ENCODE results near the gene TSEN54. TPM values are rescaled to one million over a fixed set of nuclear protein-coding genes. Genes with fewer than 3 reads are reported as not detected.

Gene TSEN54
- total RNA-seq, 2 experiments from 2014 or later: 73.3 to 78.7 TPM

- no peaks in the 10 kb centered on the region for H3K9me3 Mint-ChIP-seq
- no peak overlapping the region for H3K27ac Mint-ChIP-seq
- intact Hi-C loops (cut with DNase I, micrococcal nuclease): no loop called here
- ATAC-seq (ENCODE audit: poor library complexity) (no peak), DNase-seq (peak in 3 of 14 experiments; percentile 30 to 76 (median 61))
- Histone ChIP-seq H3K4me1 (ENCODE audit: insufficient read depth, low read length) (peaks cover 6% of the 10 kb centered on the region), H3K27ac (ENCODE audit: low read depth in 1 of 2, low read length in 2 of 2) (no peak overlapping the region), H3K27me3 (ENCODE audit: control insufficient read depth in 1 of 2, insufficient read depth in 2 of 2, low read length in 2 of 2) (no peaks in the 10 kb centered on the region), H3K4me3 (ENCODE audit: low read length) (no peak overlapping the region), H3K36me3 (ENCODE audit: insufficient read depth, low read length) (peaks cover 12% of the 10 kb centered on the region), H3K9me3 (ENCODE audit: control insufficient read depth in 1 of 2, insufficient read depth in 1 of 2, low read length in 2 of 2) (no peaks in the 10 kb centered on the region)
- peaks cover 3% of the 10 kb centered on the region for H3K36me3 Mint-ChIP-seq (ENCODE audit: low read depth)
- TF ChIP-seq CTCF (IDR thresholded peaks at IDR 0.05): no peak
- H3K4me3 Mint-ChIP-seq: no peak overlapping the region
- no peaks in the 10 kb centered on the region for H3K4me1 Mint-ChIP-seq (ENCODE audit: low read depth)
- H3K27me3 Mint-ChIP-seq: no peaks in the 10 kb centered on the region
- ChIA-PET POLR2A (no interaction called here), CTCF (no interaction called here)
These were observed 55.0 kb downstream of the TSEN54 start for GRCh38 chr17:75571197-75571884.

GRCh38 chr17:75571885-75572215, 55.5 kb downstream of the TSEN54 start:
- Mint-ChIP-seq H3K9me3 (no peaks in the 10 kb centered on the region), H3K36me3 (ENCODE audit: low read depth) (no peaks in the 10 kb centered on the region), H3K27me3 (no peaks in the 10 kb centered on the region), H3K27ac (no peak overlapping the region), H3K4me3 (no peak overlapping the region), H3K4me1 (ENCODE audit: low read depth) (no peaks in the 10 kb centered on the region)
- H3K9me3 ChIP-seq (ENCODE audit: control insufficient read depth in 1 of 2, insufficient read depth in 1 of 2, low read length in 2 of 2): no peaks in the 10 kb centered on the region
- no peak overlapping the region for H3K4me3 ChIP-seq (ENCODE audit: low read length)
- DNase-seq: no peak
- TF ChIP-seq CTCF (IDR thresholded peaks at IDR 0.05): no peak
- H3K27me3 ChIP-seq (ENCODE audit: control insufficient read depth in 1 of 2, insufficient read depth in 2 of 2, low read length in 2 of 2): no peaks in the 10 kb centered on the region
- peaks cover 10% of the 10 kb centered on the region for H3K36me3 ChIP-seq (ENCODE audit: insufficient read depth, low read length)
- peaks cover 6% of the 10 kb centered on the region for H3K4me1 ChIP-seq (ENCODE audit: insufficient read depth, low read length)
- intact Hi-C loops (cut with DNase I, micrococcal nuclease): no loop called here
- POLR2A ChIA-PET: no interaction called here
- H3K27ac ChIP-seq (ENCODE audit: low read depth in 1 of 2, low read length in 2 of 2): no peak overlapping the region
- ATAC-seq (ENCODE audit: poor library complexity): no peak
- CTCF ChIA-PET: no interaction called here

- CTCF ChIA-PET: no interaction called here
- no peak overlapping the region for H3K27ac Mint-ChIP-seq
These were observed 56.6 kb downstream of the TSEN54 start for GRCh38 chr17:75572713-75573539.

More at GRCh38 chr17:75572713-75573539, 56.6 kb downstream of the TSEN54 start:
- Mint-ChIP-seq H3K9me3 (no peaks in the 10 kb centered on the region), H3K4me1 (ENCODE audit: low read depth) (no peaks in the 10 kb centered on the region), H3K4me3 (no peak overlapping the region), H3K36me3 (ENCODE audit: low read depth) (no peaks in the 10 kb centered on the region), H3K27me3 (no peaks in the 10 kb centered on the region)
- intact Hi-C loops (cut with DNase I, micrococcal nuclease): no loop called here
- ATAC-seq (ENCODE audit: poor library complexity) (no peak), DNase-seq (peak in 1 of 14 experiments; percentile 31)
- Histone ChIP-seq H3K27me3 (ENCODE audit: control insufficient read depth in 1 of 2, insufficient read depth in 2 of 2, low read length in 2 of 2) (no peaks in the 10 kb centered on the region), H3K36me3 (ENCODE audit: insufficient read depth, low read length) (peaks cover 10% of the 10 kb centered on the region), H3K4me1 (ENCODE audit: insufficient read depth, low read length) (peaks cover 6% of the 10 kb centered on the region), H3K27ac (ENCODE audit: low read depth in 1 of 2, low read length in 2 of 2) (no peak overlapping the region), H3K4me3 (ENCODE audit: low read length) (no peak overlapping the region), H3K9me3 (ENCODE audit: control insufficient read depth in 1 of 2, insufficient read depth in 1 of 2, low read length in 2 of 2) (no peaks in the 10 kb centered on the region)
- POLR2A ChIA-PET: interaction anchor here (0.6 kb wide), 1 partner anchor 459 kb away, joined by 4 read pairs; no protein-coding TSS in a partner anchor
- no peak for TF ChIP-seq CTCF (IDR thresholded peaks at IDR 0.05)

All from CD4-positive, alpha-beta T cell (primary cell).